ENCODE measurements around the gene DAAM2.

DAAM2 gene

GRCh38 chr6:39886871-39887270 is 94.7 kb downstream of the DAAM2 start:
- POLR2A ChIA-PET = no interaction called here
- CTCF ChIA-PET = no interaction called here

GRCh38 chr6:39887692-39888450 is 95.7 kb downstream of the DAAM2 start:
- ChIA-PET CTCF (interaction anchor here (0.7 kb wide), 1 partner anchor 23 kb away, joined by 3 read pairs; no protein-coding TSS in a partner anchor), POLR2A (no interaction called here)
- TF ChIP-seq HDGF (IDR thresholded peaks at IDR 0.05; ENCODE audit: borderline replicate concordance) (no peak), BHLHE40 (IDR thresholded peaks at IDR 0.05; ENCODE audit: borderline replicate concordance) (no peak), PKNOX1 (IDR thresholded peaks at IDR 0.05) (no peak), CTBP1 (IDR thresholded peaks at IDR 0.05; ENCODE audit: borderline replicate concordance) (no peak), NFRKB (IDR thresholded peaks at IDR 0.05) (no peak), ZNF384 (IDR thresholded peaks at IDR 0.05) (no peak), LEF1 (IDR thresholded peaks at IDR 0.05; ENCODE audit: borderline replicate concordance) (no peak), SUZ12 (IDR thresholded peaks at IDR 0.05) (no peak), FOXK2 (IDR thresholded peaks at IDR 0.05) (no peak)
- DNase-seq (ENCODE audit: extremely low spot score) = no peak

More at GRCh38 chr6:39886871-39887270, 94.7 kb downstream of the DAAM2 start:
- DNase-seq (ENCODE audit: extremely low spot score) = no peak
- TF ChIP-seq ELF4 (IDR thresholded peaks at IDR 0.05) = no peak
- no peak for TF ChIP-seq NFRKB (IDR thresholded peaks at IDR 0.05)
- TF ChIP-seq LEF1 (IDR thresholded peaks at IDR 0.05; ENCODE audit: borderline replicate concordance) = no peak
- TF ChIP-seq BHLHE40 (IDR thresholded peaks at IDR 0.05; ENCODE audit: borderline replicate concordance) = no peak
- TF ChIP-seq FOXA1 (IDR thresholded peaks at IDR 0.05) = no peak
- TF ChIP-seq HDGF (IDR thresholded peaks at IDR 0.05; ENCODE audit: borderline replicate concordance) = no peak
- no peak for TF ChIP-seq TARDBP (IDR thresholded peaks at IDR 0.05)
- no peak for TF ChIP-seq SUZ12 (IDR thresholded peaks at IDR 0.05)
- TF ChIP-seq SP1 (IDR thresholded peaks at IDR 0.05) = no peak
- TF ChIP-seq PKNOX1 (IDR thresholded peaks at IDR 0.05) = no peak
- TF ChIP-seq FOXM1 (IDR thresholded peaks at IDR 0.05; ENCODE audit: borderline replicate concordance) = no peak
- no peak for TF ChIP-seq FOXK2 (IDR thresholded peaks at IDR 0.05)
- no peak for TF ChIP-seq CTBP1 (IDR thresholded peaks at IDR 0.05; ENCODE audit: borderline replicate concordance)
- TF ChIP-seq ARNT (IDR thresholded peaks at IDR 0.05) = no peak
- no peak for TF ChIP-seq L3MBTL2 (conservative IDR thresholded peaks at IDR 0.05)

- ChIA-PET CTCF (no interaction called here), POLR2A (no interaction called here)
- DNase-seq (ENCODE audit: extremely low spot score) = no peak
- TF ChIP-seq SUZ12 (IDR thresholded peaks at IDR 0.05) = no peak
- no peak for TF ChIP-seq BHLHE40 (IDR thresholded peaks at IDR 0.05; ENCODE audit: borderline replicate concordance)
- TF ChIP-seq ZNF384 (IDR thresholded peaks at IDR 0.05) = no peak
- no peak for TF ChIP-seq L3MBTL2 (conservative IDR thresholded peaks at IDR 0.05)
- TF ChIP-seq PKNOX1 (IDR thresholded peaks at IDR 0.05) = no peak
These were observed 97.1 kb downstream of the DAAM2 start for GRCh38 chr6:39889229-39889628.

GRCh38 chr6:39891353-39891752 is 99.2 kb downstream of the DAAM2 start:
- no peak for DNase-seq (ENCODE audit: extremely low spot score)
- no peak for TF ChIP-seq L3MBTL2 (conservative IDR thresholded peaks at IDR 0.05)
- no peak for TF ChIP-seq BHLHE40 (IDR thresholded peaks at IDR 0.05; ENCODE audit: borderline replicate concordance)
- no peak for TF ChIP-seq FOXM1 (IDR thresholded peaks at IDR 0.05; ENCODE audit: borderline replicate concordance)
- no peak for TF ChIP-seq SP1 (IDR thresholded peaks at IDR 0.05)
- TF ChIP-seq PKNOX1 (IDR thresholded peaks at IDR 0.05) = no peak
- no peak for TF ChIP-seq ELF4 (IDR thresholded peaks at IDR 0.05)
- no peak for TF ChIP-seq ZNF384 (IDR thresholded peaks at IDR 0.05)
- no peak for TF ChIP-seq ARNT (IDR thresholded peaks at IDR 0.05)
- TF ChIP-seq FOXA1 (IDR thresholded peaks at IDR 0.05) = no peak
- no peak for TF ChIP-seq SUZ12 (IDR thresholded peaks at IDR 0.05)
- ChIA-PET POLR2A (no interaction called here), CTCF (no interaction called here)

- CTCF ChIA-PET = no interaction called here
- POLR2A ChIA-PET = no interaction called here
- no peak for DNase-seq (ENCODE audit: extremely low spot score)
- TF ChIP-seq FOXA1 (IDR thresholded peaks at IDR 0.05) (no peak), SP1 (IDR thresholded peaks at IDR 0.05) (no peak), NFRKB (IDR thresholded peaks at IDR 0.05) (no peak), PKNOX1 (IDR thresholded peaks at IDR 0.05) (no peak), CTBP1 (IDR thresholded peaks at IDR 0.05; ENCODE audit: borderline replicate concordance) (no peak), LEF1 (IDR thresholded peaks at IDR 0.05; ENCODE audit: borderline replicate concordance) (no peak), BHLHE40 (IDR thresholded peaks at IDR 0.05; ENCODE audit: borderline replicate concordance) (no peak), ELF4 (IDR thresholded peaks at IDR 0.05) (no peak), HDGF (IDR thresholded peaks at IDR 0.05; ENCODE audit: borderline replicate concordance) (no peak), FOXM1 (IDR thresholded peaks at IDR 0.05; ENCODE audit: borderline replicate concordance) (no peak)
These were observed 99.8 kb downstream of the DAAM2 start for GRCh38 chr6:39891976-39892375.
